ENCODE measurements around the gene STAT2.
"Not testable (repeated sequence)": the region's sequence is repeated elsewhere in the genome, so short reads cannot be mapped to it uniquely, and the experiment has no call there.

DNA sequence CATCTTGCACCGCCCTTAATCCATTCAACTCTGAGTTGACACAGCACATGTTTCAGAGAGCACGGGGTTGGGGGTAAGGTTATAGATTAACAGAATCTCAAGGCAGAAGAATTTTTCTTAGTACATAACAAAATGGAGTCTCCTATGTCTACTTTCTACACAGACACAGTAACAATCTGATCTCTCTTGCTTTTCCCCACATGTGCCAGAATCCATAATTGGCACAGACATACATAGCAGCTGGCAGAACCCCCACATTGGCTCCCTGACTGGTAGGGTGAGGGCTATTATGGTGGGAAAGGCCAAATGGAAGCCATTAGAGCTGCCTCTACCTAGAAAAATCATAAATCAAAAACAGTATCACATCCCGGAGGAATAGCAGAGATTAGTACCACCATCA is 41.2 kb upstream of the STAT2 start:
- TF ChIP-seq, protein P1, sequence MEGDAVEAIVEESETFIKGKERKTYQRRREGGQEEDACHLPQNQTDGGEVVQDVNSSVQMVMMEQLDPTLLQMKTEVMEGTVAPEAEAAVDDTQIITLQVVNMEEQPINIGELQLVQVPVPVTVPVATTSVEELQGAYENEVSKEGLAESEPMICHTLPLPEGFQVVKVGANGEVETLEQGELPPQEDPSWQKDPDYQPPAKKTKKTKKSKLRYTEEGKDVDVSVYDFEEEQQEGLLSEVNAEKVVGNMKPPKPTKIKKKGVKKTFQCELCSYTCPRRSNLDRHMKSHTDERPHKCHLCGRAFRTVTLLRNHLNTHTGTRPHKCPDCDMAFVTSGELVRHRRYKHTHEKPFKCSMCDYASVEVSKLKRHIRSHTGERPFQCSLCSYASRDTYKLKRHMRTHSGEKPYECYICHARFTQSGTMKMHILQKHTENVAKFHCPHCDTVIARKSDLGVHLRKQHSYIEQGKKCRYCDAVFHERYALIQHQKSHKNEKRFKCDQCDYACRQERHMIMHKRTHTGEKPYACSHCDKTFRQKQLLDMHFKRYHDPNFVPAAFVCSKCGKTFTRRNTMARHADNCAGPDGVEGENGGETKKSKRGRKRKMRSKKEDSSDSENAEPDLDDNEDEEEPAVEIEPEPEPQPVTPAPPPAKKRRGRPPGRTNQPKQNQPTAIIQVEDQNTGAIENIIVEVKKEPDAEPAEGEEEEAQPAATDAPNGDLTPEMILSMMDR (optimal IDR thresholded peaks at IDR 0.05 in 1 of 3, IDR thresholded peaks at IDR 0.05 in 1 of 3, conservative IDR thresholded peaks at IDR 0.05 in 1 of 3; ENCODE audit: extremely low read depth in 1 of 3, insufficient read depth in 2 of 3, low read length in 3 of 3), result not testable (repeated sequence)
- not testable (repeated sequence) for TF ChIP-seq EZH2 (IDR thresholded peaks at IDR 0.05; ENCODE audit: low read length)

Data from keratinocyte (primary cell).